ENCODE results near the gene IPO5. TPM values are rescaled to one million over a fixed set of nuclear protein-coding genes. Genes with fewer than 3 reads are reported as not detected.

IPO5 gene
- total RNA-seq, 1 experiment from 2014 or later, result 301 TPM

GRCh38 chr13:98050041-98050466, 96.6 kb downstream of the IPO5 start:
- Mint-ChIP-seq H3K4me3 (no peak overlapping the region), H3K27me3 (ENCODE audit: low read depth) (no peaks in the 10 kb centered on the region; the same call in 1 of the 2 replicates), H3K9me3 (peaks cover 5% of the 10 kb centered on the region), H3K4me1 (peaks cover 6% of the 10 kb centered on the region; the same call in 1 of the 2 replicates), H3K27ac (no peak overlapping the region), H3K36me3 (peaks cover 3% of the 10 kb centered on the region)
- ATAC-seq, result no peak
- TF ChIP-seq TCF7 (CRISPR knock-in tag; IDR thresholded peaks at IDR 0.05; ENCODE audit: low read depth) (no peak), MAX (CRISPR knock-in tag; IDR thresholded peaks at IDR 0.05) (no peak), IRF1 (CRISPR knock-in tag; IDR thresholded peaks at IDR 0.05) (no peak), ZNF219 (CRISPR knock-in tag; IDR thresholded peaks at IDR 0.05; ENCODE audit: borderline replicate concordance) (no peak), ZNF671 (CRISPR knock-in tag; IDR thresholded peaks at IDR 0.05) (no peak), PRRX2 (CRISPR knock-in tag; IDR thresholded peaks at IDR 0.05) (no peak), CREB1 (CRISPR knock-in tag; IDR thresholded peaks at IDR 0.05) (no peak), ZNF281 (CRISPR knock-in tag; IDR thresholded peaks at IDR 0.05) (no peak), OVOL2 (CRISPR knock-in tag; IDR thresholded peaks at IDR 0.05; ENCODE audit: borderline replicate concordance) (no peak), E2F1 (CRISPR knock-in tag; IDR thresholded peaks at IDR 0.05) (no peak), ZNF416 (CRISPR knock-in tag; IDR thresholded peaks at IDR 0.05) (no peak), ZNF121 (CRISPR knock-in tag; IDR thresholded peaks at IDR 0.05) (no peak), NFYB (CRISPR knock-in tag; conservative IDR thresholded peaks at IDR 0.05; ENCODE audit: low read depth) (no peak), KAT7 (CRISPR knock-in tag; IDR thresholded peaks at IDR 0.05; ENCODE audit: borderline replicate concordance) (no peak), ELF4 (CRISPR knock-in tag; IDR thresholded peaks at IDR 0.05; ENCODE audit: low read depth) (no peak), ZNF423 (CRISPR knock-in tag; IDR thresholded peaks at IDR 0.05) (no peak), ARID4B (CRISPR knock-in tag; IDR thresholded peaks at IDR 0.05; ENCODE audit: borderline replicate concordance) (no peak)
- DNase-seq (ENCODE audit: low spot score), result no peak
- ChIA-PET CTCF (no interaction called here), POLR2A (no interaction called here)

GRCh38 chr13:98052412-98052811, 98.9 kb downstream of the IPO5 start:
- Mint-ChIP-seq H3K4me1 (peaks cover 16% of the 10 kb centered on the region), H3K36me3 (peaks cover 3% of the 10 kb centered on the region), H3K27ac (no peak overlapping the region), H3K4me3 (no peak overlapping the region), H3K9me3 (peaks cover 5% of the 10 kb centered on the region), H3K27me3 (ENCODE audit: low read depth) (no peaks in the 10 kb centered on the region)
- DNase-seq (ENCODE audit: low spot score), result no peak
- ChIA-PET CTCF (no interaction called here), POLR2A (no interaction called here)
- no peak for TF ChIP-seq GTF2I (CRISPR knock-in tag; conservative IDR thresholded peaks at IDR 0.05)
- TF ChIP-seq PREB (CRISPR knock-in tag; IDR thresholded peaks at IDR 0.05; ENCODE audit: borderline replicate concordance), result no peak
- TF ChIP-seq CREM (CRISPR knock-in tag; IDR thresholded peaks at IDR 0.05), result no peak
- ATAC-seq, result no peak

Measured in WTC11 (cell line).